GM12878 (cell line): ENCODE data around the gene MACROD2. TPM values are rescaled to one million over a fixed set of nuclear protein-coding genes. Genes with fewer than 3 reads are reported as not detected.

Source experiments
- ATAC-seq: fragments of 200-7000 bp; cut with Tn5 transposase; 3 replicates; pipeline ENCODE4 v1.9.1; 2020; ENCODE audit warnings: mild to moderate bottlenecking, moderate library complexity
- BruUV-seq: library from RNA; stranded (reverse); fragments of 400-500 nt; replicated peaks from 2 replicates; lab custom pipeline; 2021; lab: Mats Ljungman, UMichigan
- CTCF ChIA-PET: fragments of 300-600 bp; sonication (Branson Sonifier 250); formaldehyde crosslinking; extraction: SDS; loops from one replicate; lab custom pipeline; 2021; ENCODE audit warnings: inconsistent platforms; lab: Yijun Ruan, JAX
- POLR2A ChIA-PET: fragments of 350-600 bp; formaldehyde crosslinking; extraction: SDS; loops from one replicate; lab custom pipeline; 2021; ENCODE audit warnings: inconsistent platforms; lab: Charles Lee
- RAD21 ChIA-PET: fragments of 300-600 bp; sonication (Branson Sonifier 250); formaldehyde crosslinking; loops from one replicate; lab custom pipeline; 2023; ENCODE audit warnings: antibody characterized with exemption; ENCODE audit not compliant: unreplicated experiment; lab: Charles Lee
- SMC1A ChIA-PET: fragments of 300-600 bp; sonication (Branson Sonifier 250); formaldehyde crosslinking; loops from one replicate; lab custom pipeline; 2023; ENCODE audit not compliant: unreplicated experiment, uncharacterized antibody; lab: Charles Lee
- DNase-seq: peaks from one replicate; pipeline ENCODE4 v3.0.0-alpha.2; 2011; ENCODE audit warnings: low read depth, low spot score
- FAIRE-seq: peaks from 3 replicates; lab custom pipeline; 2011; peaks lifted over from hg19 to GRCh38; lab: Jason Lieb, UNC
- H2AFZ ChIP-seq: 2 replicates; pipeline ENCODE4 v1.6.0; 2011; ENCODE audit warnings: low read depth, low read length, control low read depth; ENCODE audit not compliant: control insufficient read depth
- H3K27ac ChIP-seq: 2 replicates; pipeline ENCODE4 v1.5.1; 2011; ENCODE audit warnings: control low read depth; ENCODE audit not compliant: control insufficient read depth, insufficient read depth
- H3K27me3 ChIP-seq, 2 experiments: replicated peaks in 1 of 2; 2 replicates each; pipeline versions ENCODE4 v1.6.0 to v1.6.1; 2011; ENCODE audit warnings: low read length in 1 of 2; ENCODE audit not compliant: control insufficient read depth in 2 of 2, insufficient read depth in 2 of 2
- H3K36me3 ChIP-seq, 2 experiments: 2 replicates each; pipeline ENCODE4 v1.5.1; 2011; ENCODE audit warnings: low read length in 1 of 2; ENCODE audit not compliant: control insufficient read depth in 2 of 2, insufficient read depth in 2 of 2
- H3K4me1 ChIP-seq: 2 replicates; pipeline ENCODE4 v1.6.1; 2011; ENCODE audit warnings: mild to moderate bottlenecking, low read length, moderate library complexity, mixed read lengths; ENCODE audit not compliant: control insufficient read depth, insufficient read depth
- H3K4me2 ChIP-seq: 2 replicates; pipeline ENCODE4 v1.6.0; 2011; ENCODE audit warnings: control low read depth; ENCODE audit not compliant: control insufficient read depth, insufficient read depth
- H3K4me3 ChIP-seq: fragments of 200-600 bp; sonication (generic); 2 replicates; pipeline ENCODE4 v1.5.1; 2016
- H3K79me2 ChIP-seq: 2 replicates; pipeline ENCODE4 v1.6.0; 2011; ENCODE audit warnings: low read length; ENCODE audit not compliant: control insufficient read depth, insufficient read depth
- H3K9ac ChIP-seq: 2 replicates; pipeline ENCODE4 v1.8.0; 2011; ENCODE audit warnings: low read length, control low read depth, mixed read lengths; ENCODE audit not compliant: control insufficient read depth, insufficient read depth
- H3K9me3 ChIP-seq: replicated peaks from 3 replicates; pipeline ENCODE4 v1.5.1; 2011; ENCODE audit warnings: mild to moderate bottlenecking, low read length; ENCODE audit not compliant: control insufficient read depth, insufficient read depth
- H4K20me1 ChIP-seq: 2 replicates; pipeline ENCODE4 v1.6.0; 2011; ENCODE audit not compliant: control insufficient read depth, insufficient read depth
- ETV6 ChIP-seq, 2 experiments: fragments of 450-650 bp in 1 of 2; IDR thresholded peaks in 1 of 2; conservative IDR thresholded peaks in 1 of 2; 2 replicates each; pipeline ENCODE4 v1.6.1; 2014; ENCODE audit warnings: antibody characterized with exemption in 1 of 2, borderline replicate concordance in 1 of 2, low read depth in 1 of 2, mild to moderate bottlenecking in 1 of 2, moderate library complexity in 1 of 2
- NFIC ChIP-seq: IDR thresholded peaks from 2 replicates; pipeline ENCODE4 v1.6.1; 2012; ENCODE audit warnings: low read depth, mild to moderate bottlenecking, inconsistent platforms, low read length, moderate library complexity
- RAD21 ChIP-seq: IDR thresholded peaks from 2 replicates; pipeline ENCODE4 v1.6.1; 2011; ENCODE audit warnings: mild to moderate bottlenecking, low read depth, low read length, moderate library complexity; ENCODE audit not compliant: insufficient read depth
- RUNX3 ChIP-seq: IDR thresholded peaks from 2 replicates; pipeline ENCODE4 v1.6.1; 2012; ENCODE audit warnings: low read length, inconsistent platforms
- WGBS: methylation state at CpG from one replicate; pipeline ENCODE4 v1.1.6; 2016; ENCODE audit warnings: low lambda C conversion rate; ENCODE audit not compliant: insufficient replicate concordance, insufficient coverage; ENCODE audit errors: missing lambda C conversion rate; 5-methylcytosine and 5-hydroxymethylcytosine counted together
- in situ Hi-C: fragments of 300-500 bp; cut with MboI; formaldehyde crosslinking; loops from 9 replicates; pipeline ENCODE4 v1.14.3; 2018; ENCODE audit warnings: mixed read lengths
- intact Hi-C: fragments of 100-400 bp; cut with micrococcal nuclease; formaldehyde crosslinking; loops from one replicate; pipeline ENCODE4 v1.14.2; 2022; ENCODE audit not compliant: unreplicated experiment
- polyA plus RNA-seq, 11 experiments: library from polyadenylated mRNA; depleted of rRNA in 4 of 11; unstranded in 6 of 11; stranded (reverse) in 5 of 11; fragments of >200 nt; fragmentation: Nextera tagmentation in 4 of 11; fragmentation: Illumina TruSeq in 1 of 11; extraction: Ambion mirVana in 4 of 11; extraction: Trizol in 1 of 11; gene quantifications; 1 replicate in 1 of 11; 2 replicates in 10 of 11; pipeline versions ENCODE4 v1.2.1 to v1.2.3, GENCODE V29; 2011 to 2016; ENCODE audit warnings: inconsistent platforms in 2 of 11, missing spikeins in 2 of 11, low read depth in 1 of 11
- total RNA-seq, 4 experiments: library from RNA; depleted of rRNA in 3 of 4; stranded (reverse); fragments of >200 nt in 3 of 4; fragmentation: Illumina TruSeq in 1 of 4; extraction: Trizol in 1 of 4; gene quantifications; 2 replicates each; pipeline versions ENCODE4 v1.2.1 to v1.2.3, GENCODE V29; 2013 to 2021

The MACROD2 gene
- total and polyA plus RNA-seq, 10 of the 15 experiments (the other 5 are each of a cell fraction or from before 2014, with no cell fraction given): 1.1 to 21.5 (median 2.2) TPM

DNA sequence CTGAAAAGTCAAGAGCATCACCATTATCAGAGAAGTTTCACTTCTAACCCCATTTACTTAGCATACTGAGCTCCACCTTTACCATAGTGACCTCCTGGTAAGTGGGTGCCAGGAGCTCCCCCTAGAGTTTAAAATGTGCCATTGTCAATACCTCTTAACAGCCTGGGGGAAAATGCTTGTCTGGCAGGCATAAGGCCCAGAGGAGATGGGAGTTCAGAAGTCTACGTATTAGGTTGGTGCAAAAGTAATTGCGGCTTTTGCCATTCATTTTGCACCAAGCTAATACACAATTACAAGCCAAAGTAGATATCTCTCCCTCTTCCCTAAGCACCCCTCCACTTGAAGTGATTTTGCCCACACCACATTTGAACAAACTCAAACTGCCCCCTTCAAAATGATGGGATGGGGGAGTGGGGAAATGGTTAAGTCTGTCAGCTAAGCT is 1658.9 kb downstream of the MACROD2 start (continued):
- TF ChIP-seq RUNX3 (0 out of 2 replicates have a peak, but pooled peaks have one; percentile 7), NFIC (no peak), RAD21 (peak; percentile 84)

DNA sequence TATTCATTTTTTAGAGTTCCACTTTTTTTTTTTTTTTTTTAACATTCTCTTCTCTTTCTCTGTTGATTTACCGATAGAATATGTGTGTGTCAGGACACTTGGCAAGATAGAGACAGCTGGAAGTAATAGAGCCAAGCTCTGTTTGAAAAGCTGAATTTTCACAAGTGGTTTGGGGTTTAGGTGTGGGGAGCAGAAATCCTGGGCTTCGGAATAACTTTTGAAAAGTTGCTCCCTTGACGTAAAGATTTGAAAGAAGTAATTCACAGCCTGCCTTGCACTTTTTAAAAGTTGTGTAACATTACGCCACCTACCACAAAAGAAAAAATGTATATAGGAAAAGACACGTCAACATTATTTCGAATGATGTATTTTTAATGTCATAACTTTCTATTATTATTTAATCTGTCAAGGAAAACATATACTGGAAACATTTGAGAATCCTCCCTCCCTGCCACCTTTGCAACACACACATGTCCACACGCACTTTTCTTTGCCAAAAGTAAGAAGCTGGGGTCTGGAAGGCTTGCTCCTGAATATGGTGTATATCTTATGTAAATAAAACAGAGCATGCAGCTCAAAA is 1660.1 kb downstream of the MACROD2 start:
- Histone ChIP-seq H2AFZ (no peak overlapping the region), H3K27me3 (no peaks in the 10 kb centered on the region), H3K4me2 (no peak overlapping the region), H4K20me1 (no peaks in the 10 kb centered on the region), H3K36me3 (no peaks in the 10 kb centered on the region), H3K9ac (no peak overlapping the region), H3K27ac (no peak overlapping the region), H3K9me3 (no peaks in the 10 kb centered on the region), H3K79me2 (no peaks in the 10 kb centered on the region), H3K4me1 (peaks cover 4% of the 10 kb centered on the region), H3K4me3 (no peak overlapping the region)
- FAIRE-seq: no peak
- CTCF ChIA-PET: interaction anchor here (0.7 to 1.7 kb wide), 5 partner anchors 10 to 1360 kb away, joined by 3 to 5 read pairs (median 3); no protein-coding TSS in a partner anchor
- SMC1A ChIA-PET: interaction anchor here (0.7 kb wide), 1 partner anchor 79 kb away, joined by 3 read pairs; no protein-coding TSS in a partner anchor
- BruUV-seq: no TSS peak
- ATAC-seq: no peak
- RAD21 ChIA-PET: interaction anchor here (0.7 to 2.3 kb wide), 2 partner anchors 779 to 1318 kb away, joined by 3 to 15 read pairs; partner anchors contain the start of gene FLRT3
- TF ChIP-seq ETV6 (conservative IDR thresholded peaks at IDR 0.05 in 1 of 2, IDR thresholded peaks at IDR 0.05 in 1 of 2; ENCODE audit: borderline replicate concordance in 1 of 2, low read depth in 1 of 2): no peak
- POLR2A ChIA-PET: no interaction called here
- WGBS: 74% methylated on average over 6 of the region's 7 CpGs
- in situ Hi-C loops: loop anchor here (25.0 kb wide), 1 partner anchor 1318 kb away; the partner anchor contains the start of gene FLRT3
- DNase-seq: no peak
- intact Hi-C loops: no loop called here
